IPS-11a (cell line): ENCODE measurements around the gene HS6ST2.

Source experiments
- H3K4me3 ChIP-seq: one replicate; pipeline ENCODE4 v1.5.1; 2013; ENCODE audit warnings: low read depth, low read length, control low read depth

The HS6ST2 gene

GRCh38 chrX:132624466-132624865 lies 334.0 kb downstream of the HS6ST2 start:
- no peak overlapping the region for H3K4me3 ChIP-seq

DNA sequence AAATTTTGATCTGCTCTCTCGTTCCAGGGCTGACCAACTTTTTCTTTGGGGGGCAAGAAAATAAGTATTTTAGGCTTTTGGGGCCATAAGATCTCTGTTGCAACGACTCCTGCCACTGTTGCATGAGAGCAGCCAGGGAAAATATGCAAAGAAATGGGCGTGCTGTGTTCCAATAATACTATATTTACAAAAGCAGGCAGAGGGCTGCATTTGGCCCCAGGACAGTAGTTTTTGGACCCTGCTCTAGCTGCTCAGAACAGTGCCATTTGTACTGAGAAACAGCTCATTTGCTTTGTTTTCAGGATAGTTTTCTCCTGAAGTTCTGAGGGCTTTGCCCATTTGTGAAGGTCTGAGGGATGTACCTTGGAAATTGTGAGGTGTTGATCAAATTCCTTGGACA lies 334.5 kb downstream of the HS6ST2 start:
- H3K4me3 ChIP-seq: no peak overlapping the region

GRCh38 chrX:132623300-132623699 lies 335.1 kb downstream of the HS6ST2 start:
- no peak overlapping the region for H3K4me3 ChIP-seq

DNA sequence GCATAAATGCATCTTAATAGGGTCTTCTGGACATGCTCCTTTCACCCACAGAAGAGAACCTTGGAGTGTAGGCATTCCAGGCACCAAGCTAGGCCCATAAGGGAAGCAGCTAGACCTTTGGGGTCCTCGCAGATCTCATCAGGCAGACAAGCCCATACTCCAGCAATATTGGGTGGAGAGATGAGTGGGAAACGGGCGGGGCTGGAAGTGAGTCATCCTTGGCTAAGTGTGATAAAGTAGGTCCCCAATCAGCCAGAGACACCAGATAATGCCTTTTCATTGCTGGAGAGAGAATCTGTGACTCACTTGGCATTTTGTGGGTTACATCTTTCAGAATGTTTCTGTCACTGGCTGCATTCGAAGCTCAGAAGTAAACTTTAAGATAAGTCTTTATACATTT lies 336.3 kb downstream of the HS6ST2 start:
- no peak overlapping the region for H3K4me3 ChIP-seq

DNA sequence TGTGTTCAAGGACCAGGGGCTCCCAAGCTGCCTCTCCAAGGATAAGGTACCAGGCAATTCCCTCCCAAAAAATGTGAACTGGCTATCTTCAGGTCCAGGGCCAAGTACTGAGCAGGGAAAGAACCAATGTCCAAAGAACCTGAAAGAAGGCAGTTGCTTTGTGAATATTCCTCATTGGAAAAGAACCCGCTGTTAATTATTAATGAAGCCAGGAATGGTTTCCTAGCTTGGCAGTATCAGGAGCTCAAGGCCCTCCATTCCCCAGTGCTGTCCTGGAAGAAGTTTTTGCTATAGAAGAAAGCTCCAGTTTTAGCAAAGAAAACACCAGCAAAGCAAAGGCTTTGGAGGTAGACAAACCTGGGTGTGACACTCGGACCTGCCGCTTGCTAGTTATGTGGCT lies 339.6 kb downstream of the HS6ST2 start:
- no peak overlapping the region for H3K4me3 ChIP-seq

DNA sequence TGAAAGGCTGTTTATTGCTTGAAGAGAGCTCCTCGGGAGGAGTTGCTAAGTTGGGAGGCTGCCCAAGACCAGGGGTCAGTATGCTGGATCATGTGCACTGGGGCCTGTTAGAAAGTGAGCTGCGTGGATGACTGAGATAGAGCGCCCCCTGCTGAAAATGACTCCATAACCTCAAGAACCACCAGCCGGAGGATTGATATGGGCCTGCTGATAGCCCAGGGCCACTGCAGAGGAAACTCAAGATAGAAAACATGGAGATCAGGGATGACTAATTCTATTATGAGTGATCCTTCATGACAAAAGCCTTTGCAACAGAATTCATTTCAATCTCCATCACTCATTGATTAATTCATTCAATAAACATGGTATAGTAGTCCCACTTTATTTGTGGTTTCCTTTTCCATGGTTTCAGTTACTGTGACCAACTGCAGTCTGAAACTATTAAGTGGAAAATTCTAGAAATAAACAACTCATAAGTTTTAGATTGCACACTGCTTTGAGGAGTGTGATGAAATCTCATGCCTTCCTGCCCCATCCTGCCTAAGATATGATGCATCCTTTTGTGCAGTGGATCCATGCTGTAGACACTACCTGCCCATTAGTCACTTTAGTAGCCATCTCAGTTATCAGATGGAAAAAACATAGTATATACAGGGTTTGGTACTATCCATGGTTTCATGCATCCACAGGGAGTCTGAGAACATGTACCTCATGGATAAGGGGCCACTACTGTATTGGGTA lies 342.9 kb downstream of the HS6ST2 start:
- H3K4me3 ChIP-seq: no peak overlapping the region

DNA sequence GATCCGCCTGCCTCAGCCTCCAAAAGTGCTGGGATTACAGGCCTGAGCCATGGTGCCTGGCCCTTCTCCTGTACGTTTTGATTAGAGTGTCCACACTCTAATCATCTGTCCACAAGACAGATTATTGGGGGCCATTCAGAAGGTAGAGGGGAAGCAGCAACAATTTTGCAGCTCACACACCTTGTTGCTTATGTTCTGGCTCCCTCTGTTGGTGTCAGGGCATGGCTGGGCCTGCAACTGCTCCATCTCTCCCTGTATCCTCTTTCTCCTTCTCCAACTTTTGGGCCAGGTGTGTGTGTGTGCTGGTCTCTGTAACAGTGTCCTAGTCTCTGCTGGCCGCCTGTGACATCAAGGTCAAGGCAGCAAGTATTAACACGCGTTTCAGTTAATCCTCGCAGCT lies 344.1 kb downstream of the HS6ST2 start:
- no peak overlapping the region for H3K4me3 ChIP-seq

DNA sequence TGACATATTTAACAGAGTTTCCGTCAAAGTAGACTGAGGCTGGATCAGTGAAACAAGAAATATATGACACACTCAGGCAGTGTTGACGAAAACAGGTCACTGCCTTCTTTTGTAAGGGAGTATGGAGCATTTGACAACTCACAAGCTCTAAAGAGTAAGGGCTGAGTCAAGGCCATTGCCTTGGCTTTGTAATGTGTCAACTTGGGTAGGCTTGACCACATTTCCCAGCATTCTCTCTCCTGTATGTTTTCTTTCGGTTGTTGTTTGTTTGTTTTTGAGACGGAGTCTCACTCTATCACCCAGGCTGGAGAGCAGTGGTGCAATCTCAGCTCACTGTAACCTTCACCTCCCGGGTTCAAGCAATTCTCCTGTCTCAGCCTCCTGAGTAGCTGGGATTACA lies 344.6 kb downstream of the HS6ST2 start:
- no peak overlapping the region for H3K4me3 ChIP-seq

DNA sequence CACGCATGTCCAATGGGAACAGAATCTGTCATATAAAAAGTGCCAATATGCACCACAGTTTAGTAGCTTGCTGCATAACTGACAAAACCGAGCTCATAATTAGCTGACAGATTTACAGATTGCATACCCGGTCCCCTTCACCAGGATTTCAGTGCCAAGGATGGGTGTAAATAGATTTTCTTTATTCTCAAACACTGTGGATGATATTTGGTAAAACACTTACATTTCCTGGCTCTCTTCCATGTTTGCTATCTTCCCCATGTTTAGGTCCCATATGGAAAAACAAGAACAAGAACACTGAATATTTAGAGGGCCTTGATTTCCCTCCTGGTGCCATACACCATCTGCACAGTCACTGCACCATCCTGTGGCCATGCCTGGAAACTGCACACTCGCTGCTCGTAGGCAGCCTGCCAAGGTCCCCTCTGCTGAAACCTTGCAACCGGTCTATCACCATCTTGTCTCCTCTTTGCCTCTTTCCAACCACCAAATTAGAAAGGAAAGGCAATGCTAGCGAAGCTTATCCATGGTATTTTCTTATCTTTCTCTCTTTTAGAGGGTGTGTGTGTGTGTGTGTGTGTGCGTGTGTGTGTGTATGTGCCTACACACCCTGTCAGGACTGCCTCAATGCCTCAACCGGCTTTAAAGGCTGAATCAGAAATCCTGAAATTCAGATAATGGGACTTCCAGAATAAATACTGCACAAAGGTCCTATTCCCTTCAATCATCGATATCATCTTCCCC lies 345.4 kb downstream of the HS6ST2 start:
- H3K4me3 ChIP-seq: no peak overlapping the region

- no peak overlapping the region for H3K4me3 ChIP-seq
Observed at GRCh38 chrX:132610536-132610935, 347.9 kb downstream of the HS6ST2 start.

DNA sequence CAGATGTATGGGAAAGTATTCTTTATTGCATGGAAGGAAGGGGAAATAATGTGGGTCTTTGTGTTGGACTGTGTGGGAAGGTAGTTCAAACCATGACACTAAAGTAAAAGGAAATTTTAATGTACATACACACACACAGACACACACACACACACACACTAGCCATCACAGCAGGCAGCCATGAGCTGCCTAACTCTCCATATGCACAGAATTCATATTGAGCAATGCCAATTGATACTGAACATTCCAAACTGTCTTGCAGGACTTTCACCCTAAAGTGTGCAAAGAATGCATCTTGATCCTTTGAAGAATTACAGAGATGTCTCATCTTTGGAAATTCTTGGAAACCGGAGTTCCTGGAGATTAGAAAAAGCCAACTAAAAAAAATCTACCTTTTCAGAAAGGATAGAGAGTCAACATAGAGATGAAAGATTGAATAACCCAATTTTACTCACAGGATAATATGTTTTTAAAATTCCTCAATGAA lies 349.0 kb downstream of the HS6ST2 start:
- H3K4me3 ChIP-seq: no peak overlapping the region

DNA sequence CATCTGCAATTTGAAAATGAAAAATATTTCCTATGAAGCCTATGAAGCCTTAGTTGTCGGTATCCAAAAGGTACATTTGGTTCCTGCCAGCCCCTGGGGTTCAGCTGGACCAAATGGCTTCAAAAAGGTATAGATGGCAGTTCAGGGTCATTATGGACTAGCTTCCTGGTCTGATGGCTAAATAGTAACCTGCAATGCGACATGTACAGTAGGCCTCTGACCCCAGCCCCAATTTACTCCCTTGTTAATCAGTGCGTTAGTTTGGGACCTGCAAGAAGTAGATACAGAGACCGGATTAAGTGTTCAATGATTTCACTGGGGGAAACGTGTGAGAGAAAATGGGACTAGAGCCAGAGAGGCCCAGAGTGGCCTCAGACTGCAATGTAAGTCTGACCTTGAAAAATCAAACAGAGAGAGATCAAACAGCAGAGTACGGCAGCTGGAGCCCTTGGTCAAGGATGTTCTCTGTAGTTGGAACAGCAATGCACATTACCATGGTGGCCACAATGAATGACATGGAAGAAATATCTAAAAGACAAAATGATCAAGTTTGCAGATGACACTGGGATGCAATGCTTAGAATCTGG lies 354.6 kb downstream of the HS6ST2 start:
- no peak overlapping the region for H3K4me3 ChIP-seq

DNA sequence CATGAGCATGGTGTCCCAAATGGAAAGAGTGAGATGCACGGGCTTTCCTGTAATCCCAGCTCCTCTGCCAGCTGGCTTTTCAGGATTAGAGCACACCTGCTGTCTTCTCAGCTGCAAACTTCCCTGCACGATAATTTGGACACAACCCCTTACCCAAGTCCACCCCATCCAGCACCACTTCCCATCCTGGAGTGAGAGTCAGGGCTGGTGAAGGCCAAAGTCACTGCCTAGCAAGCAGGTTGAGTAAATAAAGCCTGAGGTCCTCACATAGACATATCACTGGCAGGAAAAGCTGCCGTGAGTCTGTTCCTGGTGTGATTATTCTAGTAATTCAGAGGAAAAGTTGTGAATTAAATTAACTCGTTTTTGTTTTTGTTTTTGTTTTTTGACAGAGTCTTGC lies 355.7 kb downstream of the HS6ST2 start:
- no peak overlapping the region for H3K4me3 ChIP-seq

GRCh38 chrX:132594999-132595398 lies 363.4 kb downstream of the HS6ST2 start:
- no peak overlapping the region for H3K4me3 ChIP-seq

DNA sequence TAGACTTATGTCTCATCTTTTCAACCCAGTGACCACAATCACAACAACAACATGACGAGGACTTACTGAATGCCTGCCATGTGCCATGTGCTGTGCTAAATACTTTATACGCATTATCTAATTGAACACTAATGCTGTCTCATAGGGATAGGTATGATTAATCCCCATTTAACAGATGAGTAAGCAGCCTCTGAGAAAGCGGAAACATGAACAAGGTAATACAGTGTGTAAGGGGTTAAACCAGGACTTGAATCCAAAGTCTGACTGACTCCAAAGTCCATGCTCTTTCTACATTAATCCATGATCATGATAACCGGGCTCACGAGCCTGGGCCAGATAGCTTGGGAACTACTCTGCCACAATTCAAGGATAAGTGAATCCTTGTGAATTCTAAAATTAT lies 364.3 kb downstream of the HS6ST2 start:
- H3K4me3 ChIP-seq: no peak overlapping the region

DNA sequence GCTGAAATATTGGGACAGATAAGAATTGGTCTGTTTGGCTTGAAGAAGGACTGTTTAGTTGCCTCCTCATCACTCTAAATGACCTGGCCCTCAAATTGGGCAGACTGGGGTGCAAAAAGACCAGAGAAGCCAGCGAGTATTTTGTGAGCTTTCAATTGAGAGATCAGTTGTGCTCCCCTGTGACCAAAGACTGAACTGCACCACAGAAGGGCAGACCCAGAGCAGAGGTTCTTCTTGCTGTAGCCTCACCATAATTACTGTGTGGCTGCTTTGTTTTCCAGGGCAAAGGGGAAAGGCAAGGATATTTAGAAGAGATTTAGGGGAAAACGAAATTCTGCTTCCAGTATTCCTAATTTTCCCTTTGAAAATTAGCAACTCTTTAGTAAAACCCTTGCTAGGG lies 365.5 kb downstream of the HS6ST2 start:
- no peak overlapping the region for H3K4me3 ChIP-seq

GRCh38 chrX:132591719-132592275 lies 366.6 kb downstream of the HS6ST2 start:
- H3K4me3 ChIP-seq: no peak overlapping the region

DNA sequence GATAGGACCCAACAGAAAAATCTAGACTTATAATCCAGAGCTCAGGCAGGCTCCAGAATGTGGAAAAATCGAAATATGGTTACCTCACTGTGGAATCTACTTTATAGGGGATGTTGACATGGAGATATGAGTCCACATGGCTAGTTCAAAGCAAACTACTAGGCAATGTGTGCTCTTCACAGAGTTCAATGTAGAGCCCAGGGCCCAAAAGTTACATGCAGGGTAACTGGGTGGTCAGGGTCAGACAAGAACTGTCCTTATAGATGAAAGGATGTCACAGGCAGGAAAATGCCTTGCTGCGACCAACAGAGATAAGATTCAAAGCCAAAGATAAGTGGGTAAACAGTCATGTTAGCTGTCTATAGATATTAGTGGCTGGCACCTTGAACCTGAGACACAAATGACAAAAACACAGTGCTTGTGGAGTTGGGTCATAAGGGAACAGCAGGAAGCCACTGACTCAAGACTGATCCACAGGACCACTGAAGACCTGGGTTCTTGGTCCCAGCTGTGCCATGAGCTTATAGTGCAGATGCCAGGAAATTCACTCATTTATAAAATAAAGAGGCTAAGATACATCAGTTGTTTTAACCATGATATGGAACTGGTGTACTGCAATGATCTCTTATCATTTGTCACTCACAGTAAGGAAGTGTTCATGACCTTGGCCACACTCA lies 367.9 kb downstream of the HS6ST2 start:
- no peak overlapping the region for H3K4me3 ChIP-seq

DNA sequence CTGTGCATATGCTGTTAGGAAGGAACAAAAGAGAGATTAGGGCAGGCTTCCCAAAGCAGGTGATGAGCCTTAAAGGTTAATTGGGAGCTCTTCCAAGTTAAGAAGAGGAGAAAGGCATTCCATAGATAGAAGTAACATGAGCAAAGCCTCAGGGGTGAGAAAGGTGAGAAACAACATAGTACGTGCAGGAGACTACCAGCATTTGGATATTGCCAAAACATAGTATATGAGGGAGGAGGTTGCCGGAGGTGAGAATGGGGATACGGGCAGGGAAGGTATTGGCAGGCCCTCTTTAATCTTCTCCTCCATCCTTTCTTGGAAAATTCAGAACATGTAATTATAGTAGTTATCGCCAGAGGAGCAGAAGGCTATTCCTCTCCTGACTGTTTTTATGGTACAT lies 373.5 kb downstream of the HS6ST2 start:
- H3K4me3 ChIP-seq: no peak overlapping the region

DNA sequence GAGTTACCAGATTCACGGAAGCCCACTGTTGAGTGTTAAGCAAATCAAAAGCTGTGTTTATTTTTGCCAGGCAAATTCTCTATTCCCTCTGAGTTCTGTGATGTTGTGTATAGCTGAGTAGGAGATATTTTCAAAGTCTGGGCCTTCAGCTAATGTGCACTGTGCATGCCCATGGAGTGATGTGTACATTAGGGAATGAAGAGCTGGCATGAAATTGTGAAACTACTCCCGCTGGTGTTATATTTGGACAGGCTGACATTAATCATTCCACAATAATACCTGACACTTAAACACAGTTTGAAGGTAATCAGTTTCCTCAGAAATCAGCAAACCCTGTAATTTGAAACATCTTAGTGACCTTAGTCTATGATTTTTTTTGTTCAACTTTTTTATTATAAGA lies 381.5 kb downstream of the HS6ST2 start:
- no peak overlapping the region for H3K4me3 ChIP-seq
